HG03575 (cell line): ENCODE measurements around the gene RASGEF1C.

Source experiments
- ATAC-seq: cut with Tn5 transposase; IDR thresholded peaks from one replicate; pipeline ENCODE4 v1.9.1; 2021; ENCODE audit not compliant: unreplicated experiment, insufficient number of reproducible peaks, low FRiP score; ENCODE audit errors: extremely low read depth

The RASGEF1C gene

GRCh38 chr5:180169248-180170105 is 39.5 kb downstream of the RASGEF1C start:
- ATAC-seq, result no peak

- no peak for ATAC-seq
These were observed 40.3 kb downstream of the RASGEF1C start for GRCh38 chr5:180168758-180169157.

- no peak for ATAC-seq
These were observed 42.8 kb downstream of the RASGEF1C start for GRCh38 chr5:180166176-180166575.

GRCh38 chr5:180162304-180162661 is 46.7 kb downstream of the RASGEF1C start:
- ATAC-seq, result no peak

- ATAC-seq, result no peak
These were observed 47.3 kb downstream of the RASGEF1C start for GRCh38 chr5:180161420-180162303.

GRCh38 chr5:180160789-180161188 is 48.2 kb downstream of the RASGEF1C start:
- no peak for ATAC-seq

GRCh38 chr5:180160215-180160614 is 48.8 kb downstream of the RASGEF1C start:
- ATAC-seq, result no peak

GRCh38 chr5:180159756-180160155 is 49.3 kb downstream of the RASGEF1C start:
- ATAC-seq, result no peak

- ATAC-seq, result no peak
These were observed 51.1 kb downstream of the RASGEF1C start for GRCh38 chr5:180157866-180158265.

GRCh38 chr5:180156141-180156540 is 52.9 kb downstream of the RASGEF1C start:
- no peak for ATAC-seq

- ATAC-seq, result no peak
These were observed 53.6 kb downstream of the RASGEF1C start for GRCh38 chr5:180155365-180155926.

GRCh38 chr5:180154821-180155364 is 54.1 kb downstream of the RASGEF1C start:
- no peak for ATAC-seq

GRCh38 chr5:180153991-180154390 is 55.0 kb downstream of the RASGEF1C start:
- no peak for ATAC-seq

GRCh38 chr5:180153099-180153498 is 55.9 kb downstream of the RASGEF1C start:
- ATAC-seq, result no peak

- ATAC-seq, result no peak
These were observed 65.2 kb downstream of the RASGEF1C start for GRCh38 chr5:180143656-180144364.

GRCh38 chr5:180142824-180143610 is 66.0 kb downstream of the RASGEF1C start:
- ATAC-seq, result no peak

GRCh38 chr5:180142021-180142765 is 66.8 kb downstream of the RASGEF1C start:
- ATAC-seq, result no peak
